IPS DF 6.9 (cell line): Measurements from ENCODE around the gene CDC6.

ENCODE experiments used
- DNase-seq: peaks from one replicate; pipeline ENCODE4 v3.0.0-alpha.2; 2013; ENCODE audit warnings: low read depth, low spot score
- H3K27ac ChIP-seq: one replicate; pipeline ENCODE4 v1.5.1; 2013; ENCODE audit warnings: low read length, control low read depth
- H3K27me3 ChIP-seq: 2 replicates; pipeline ENCODE4 v1.6.1; 2013; ENCODE audit warnings: mild to moderate bottlenecking, low read length; ENCODE audit not compliant: control insufficient read depth, insufficient read depth
- H3K36me3 ChIP-seq: 2 replicates; pipeline ENCODE4 v1.6.1; 2013; ENCODE audit warnings: low read length; ENCODE audit not compliant: control insufficient read depth, insufficient read depth
- H3K4me1 ChIP-seq: 2 replicates; pipeline ENCODE4 v1.6.1; 2013; ENCODE audit warnings: low read length; ENCODE audit not compliant: control insufficient read depth, insufficient read depth
- H3K4me3 ChIP-seq: 2 replicates; pipeline ENCODE4 v1.5.1; 2013; ENCODE audit warnings: mild to moderate bottlenecking, low read length
- H3K9me3 ChIP-seq: 2 replicates; pipeline ENCODE4 v1.6.1; 2013; ENCODE audit warnings: low read length, inconsistent platforms; ENCODE audit not compliant: control insufficient read depth, insufficient read depth
- WGBS: extraction: QIAGEN DNeasy Blood & Tissue Kit; methylation state at CpG from one replicate; pipeline ENCODE4 v1.1.7; 2013; ENCODE audit warnings: mixed read lengths, missing lambda C conversion rate; ENCODE audit not compliant: insufficient read length, insufficient coverage; 5-methylcytosine and 5-hydroxymethylcytosine counted together

The CDC6 gene

DNA sequence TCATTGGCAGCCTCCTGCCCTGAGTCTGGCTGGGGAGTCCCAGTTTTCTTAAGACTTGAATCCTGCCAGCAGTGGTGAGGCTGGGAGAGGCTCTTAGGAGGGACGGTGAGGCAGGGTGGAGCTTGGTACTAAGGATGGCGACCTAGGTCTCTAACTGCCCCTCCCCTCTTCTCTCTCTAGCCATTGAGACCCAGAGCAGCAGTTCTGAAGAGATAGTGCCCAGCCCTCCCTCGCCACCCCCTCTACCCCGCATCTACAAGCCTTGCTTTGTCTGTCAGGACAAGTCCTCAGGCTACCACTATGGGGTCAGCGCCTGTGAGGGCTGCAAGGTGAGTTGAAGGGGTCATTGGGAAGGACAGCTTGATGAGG is 60.4 kb downstream of the CDC6 start:
- H3K36me3 ChIP-seq = peaks cover 3% of the 10 kb centered on the region; the same call in 1 of the 2 replicates
- peaks cover 40% of the 10 kb centered on the region for H3K4me1 ChIP-seq
- no CpG with 5 or more reads among the region's 5 CpGs for WGBS
- no peaks in the 10 kb centered on the region for H3K9me3 ChIP-seq
- no peak for DNase-seq
- no peak overlapping the region for H3K4me3 ChIP-seq
- H3K27ac ChIP-seq = no peak overlapping the region
- peaks cover 13% of the 10 kb centered on the region for H3K27me3 ChIP-seq

DNA sequence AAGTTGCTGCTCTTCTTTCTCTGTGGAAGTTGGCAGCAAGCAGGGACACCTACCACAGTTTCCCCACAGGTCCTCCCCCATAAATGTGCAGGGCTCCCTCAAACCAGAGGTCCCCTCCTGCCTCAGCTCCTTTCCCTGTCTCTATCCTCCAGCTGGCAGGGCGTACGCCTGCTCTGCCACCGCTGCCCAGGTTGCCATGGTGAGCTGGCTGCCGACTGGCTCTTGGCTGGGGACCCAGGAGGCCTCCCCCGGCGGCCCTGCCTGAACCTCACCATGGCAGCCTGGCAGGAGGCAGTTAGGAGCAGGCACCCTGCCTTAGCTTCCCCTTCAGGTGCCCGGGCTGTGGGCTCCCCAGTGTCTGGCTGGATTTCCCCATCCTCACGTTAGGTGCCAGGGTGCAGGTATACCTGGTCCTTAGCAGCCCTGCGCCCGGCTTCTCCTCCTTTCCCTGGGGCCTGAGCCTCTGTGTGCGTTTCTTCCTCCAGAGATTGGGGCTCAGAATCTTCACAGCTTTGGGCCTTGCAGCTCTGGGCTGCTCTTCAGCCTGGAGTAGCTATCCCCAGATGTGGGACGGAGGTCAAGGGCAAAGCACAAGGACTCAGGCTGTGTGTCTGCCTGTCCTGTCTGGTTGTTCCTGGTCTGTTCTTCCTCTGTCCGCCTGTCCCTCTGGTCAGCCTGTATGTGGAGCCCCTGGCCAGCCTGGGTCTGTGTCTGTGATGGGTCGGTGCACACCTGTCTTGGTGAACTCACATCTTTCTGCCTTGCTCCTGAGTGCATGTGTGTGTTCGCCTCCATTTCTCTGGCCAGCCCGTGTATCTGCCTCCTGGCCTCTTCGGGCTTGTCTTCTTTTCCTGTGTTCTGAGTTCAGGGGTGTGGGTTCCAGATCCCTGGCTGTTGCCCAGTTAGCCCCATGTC is 61.1 kb downstream of the CDC6 start:
- Histone ChIP-seq H3K4me1 (peaks cover 35% of the 10 kb centered on the region), H3K36me3 (peaks cover 3% of the 10 kb centered on the region; the same call in 1 of the 2 replicates)

DNA sequence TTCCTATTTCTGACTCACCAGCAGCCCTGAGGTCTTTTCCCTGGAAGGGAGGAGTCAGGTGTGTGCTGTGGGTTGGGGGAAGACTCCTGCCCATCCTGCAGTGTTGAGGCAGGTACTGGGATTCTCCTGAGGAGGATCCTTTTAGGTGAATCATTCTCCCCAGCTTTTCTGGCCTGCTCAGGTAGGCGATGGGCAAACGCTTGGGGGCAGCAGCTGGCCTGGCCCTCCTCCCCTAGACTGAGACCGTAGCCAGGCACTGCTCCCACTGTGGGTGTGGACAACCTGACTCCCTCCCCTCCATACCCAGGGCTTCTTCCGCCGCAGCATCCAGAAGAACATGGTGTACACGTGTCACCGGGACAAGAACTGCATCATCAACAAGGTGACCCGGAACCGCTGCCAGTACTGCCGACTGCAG is 61.8 kb downstream of the CDC6 start:
- peaks cover 32% of the 10 kb centered on the region for H3K4me1 ChIP-seq
- H3K27ac ChIP-seq = no peak overlapping the region
- no peak overlapping the region for H3K4me3 ChIP-seq
- WGBS = no CpG with 5 or more reads among the region's 10 CpGs
- H3K36me3 ChIP-seq = peaks cover 3% of the 10 kb centered on the region; the same call in 1 of the 2 replicates
- peaks cover 3% of the 10 kb centered on the region for H3K27me3 ChIP-seq
- no peak for DNase-seq
- H3K9me3 ChIP-seq = no peaks in the 10 kb centered on the region

More for the DNA sequence above, 61.1 kb downstream of the CDC6 start:
- no CpG with 5 or more reads among the region's 17 CpGs for WGBS
- no peak overlapping the region for H3K27ac ChIP-seq
- no peak overlapping the region for H3K4me3 ChIP-seq
- DNase-seq = no peak
- H3K27me3 ChIP-seq = peaks cover 6% of the 10 kb centered on the region
- no peaks in the 10 kb centered on the region for H3K9me3 ChIP-seq

DNA sequence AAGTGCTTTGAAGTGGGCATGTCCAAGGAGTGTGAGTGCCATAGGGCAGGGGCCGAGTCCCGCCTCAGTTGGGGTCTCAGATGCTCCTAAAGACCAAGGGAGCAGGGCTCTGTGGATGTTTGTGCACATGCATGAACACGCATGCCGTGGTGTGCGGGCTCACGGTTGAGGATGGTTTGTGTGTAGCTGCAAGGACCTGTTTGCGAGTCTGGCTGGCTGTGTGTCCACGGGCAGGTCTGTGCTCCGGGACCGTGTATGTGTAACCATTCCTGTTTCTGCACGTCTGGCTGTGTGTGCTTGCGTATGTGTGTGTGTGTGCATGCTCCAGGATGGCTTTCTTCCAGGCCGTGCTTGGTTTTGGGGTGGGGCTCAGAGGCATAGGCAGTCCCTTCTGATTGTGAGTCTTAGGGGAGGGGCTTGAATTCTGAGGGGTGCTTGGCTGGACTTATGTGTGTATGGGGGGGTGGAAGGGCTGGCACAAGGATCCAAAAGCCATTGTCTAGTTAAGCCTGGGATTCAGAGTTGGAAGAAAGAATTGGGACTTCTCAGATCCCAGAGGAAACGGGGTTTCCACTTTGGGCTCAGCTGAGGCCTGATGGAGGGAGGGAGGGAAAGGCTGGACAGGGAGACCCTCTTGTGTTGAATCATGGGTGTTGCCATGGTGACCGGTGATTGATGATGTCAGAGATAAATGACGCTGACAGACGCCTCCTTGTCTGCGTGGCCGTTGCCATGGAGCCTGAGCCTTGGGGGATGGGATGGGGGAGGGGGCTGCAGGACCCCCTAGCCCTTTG is 62.4 kb downstream of the CDC6 start:
- Histone ChIP-seq H3K36me3 (peaks cover 3% of the 10 kb centered on the region; the same call in 1 of the 2 replicates), H3K9me3 (no peaks in the 10 kb centered on the region), H3K4me3 (no peak overlapping the region), H3K27ac (no peak overlapping the region), H3K4me1 (peaks cover 28% of the 10 kb centered on the region), H3K27me3 (peaks cover 3% of the 10 kb centered on the region)
- WGBS = no CpG with 5 or more reads among the region's 19 CpGs
- DNase-seq = no peak

DNA sequence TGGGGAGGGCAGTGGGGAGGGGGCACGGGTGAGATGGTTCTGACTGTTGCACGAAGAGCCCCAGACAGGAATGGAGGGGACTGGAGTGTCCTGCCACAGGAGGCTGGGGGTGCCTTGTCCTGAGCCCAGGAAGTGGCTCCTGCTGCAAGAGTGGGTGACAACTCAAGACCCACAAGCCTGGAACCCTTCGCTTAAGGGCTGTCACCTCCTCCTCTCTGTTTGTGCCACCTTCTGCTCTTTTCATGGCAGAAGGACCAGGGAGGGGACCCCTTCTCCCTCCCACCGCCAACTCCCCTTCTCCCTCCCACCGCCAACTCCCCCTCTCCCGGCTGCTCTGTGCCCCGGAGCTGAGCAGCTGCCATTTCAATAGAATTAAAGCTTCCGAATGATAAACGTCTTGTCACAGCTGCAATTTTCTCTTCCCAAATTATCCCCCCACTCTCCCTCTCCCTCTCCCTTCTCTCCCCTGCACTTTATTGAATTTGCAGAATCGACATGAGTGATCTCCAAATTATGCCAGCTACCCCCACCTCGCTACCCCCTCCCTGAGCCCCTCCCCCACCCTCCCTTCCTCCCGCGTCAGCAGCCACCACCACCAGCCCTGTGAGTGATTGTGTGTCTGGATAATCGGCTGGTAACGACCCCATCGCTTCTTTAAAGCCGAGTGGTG is 63.1 kb downstream of the CDC6 start:
- DNase-seq = no peak
- Histone ChIP-seq H3K27ac (no peak overlapping the region), H3K36me3 (peaks cover 7% of the 10 kb centered on the region; the same call in 1 of the 2 replicates), H3K4me1 (peaks cover 30% of the 10 kb centered on the region), H3K9me3 (no peaks in the 10 kb centered on the region), H3K27me3 (peaks cover 3% of the 10 kb centered on the region), H3K4me3 (no peak overlapping the region)
- WGBS = 100% methylated on average over 2 of the region's 17 CpGs

DNA sequence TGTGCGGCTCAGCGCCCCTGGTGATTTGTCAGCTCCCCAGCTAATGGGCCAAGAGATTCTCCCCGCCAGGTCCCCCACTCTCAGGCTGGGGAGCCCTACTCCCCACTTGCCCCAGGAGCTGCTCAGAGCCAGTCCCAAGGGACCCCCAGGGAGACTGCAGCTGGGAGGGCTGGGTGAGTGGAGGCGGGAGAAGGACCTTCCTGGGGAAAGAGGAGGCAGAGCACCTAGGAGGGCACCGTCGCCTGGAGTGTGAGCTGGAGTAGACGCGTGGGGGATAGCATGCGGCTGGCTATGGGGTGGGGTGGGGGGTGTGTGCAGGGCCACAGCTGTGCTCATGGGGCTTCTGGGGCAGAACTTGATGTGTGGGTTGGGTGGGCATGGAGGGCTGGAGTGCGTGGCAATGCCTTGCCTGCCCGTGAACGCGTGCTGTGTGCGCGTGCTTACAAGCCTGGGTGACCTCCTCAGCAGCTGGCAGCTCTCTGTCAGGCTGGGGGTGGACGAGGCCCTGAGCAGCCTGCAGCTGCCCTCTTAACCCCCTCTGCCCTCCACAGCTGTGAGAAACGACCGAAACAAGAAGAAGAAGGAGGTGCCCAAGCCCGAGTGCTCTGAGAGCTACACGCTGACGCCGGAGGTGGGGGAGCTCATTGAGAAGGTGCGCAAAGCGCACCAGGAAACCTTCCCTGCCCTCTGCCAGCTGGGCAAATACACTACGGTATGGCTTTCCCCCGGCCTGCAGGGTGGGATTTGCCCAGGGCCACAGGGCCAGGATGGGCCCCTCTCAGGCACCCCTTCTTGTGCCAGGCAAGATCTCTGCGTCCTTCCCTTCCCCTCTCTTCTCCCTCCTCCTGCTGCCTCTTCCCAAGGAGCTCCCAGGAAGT is 63.9 kb downstream of the CDC6 start:
- H3K4me1 ChIP-seq = peaks cover 28% of the 10 kb centered on the region
- H3K36me3 ChIP-seq = peaks cover 7% of the 10 kb centered on the region; the same call in 1 of the 2 replicates
- H3K9me3 ChIP-seq = no peaks in the 10 kb centered on the region
- H3K4me3 ChIP-seq = no peak overlapping the region
- WGBS = no CpG with 5 or more reads among the region's 27 CpGs
- H3K27me3 ChIP-seq = peaks cover 3% of the 10 kb centered on the region
- no peak for DNase-seq
- no peak overlapping the region for H3K27ac ChIP-seq

DNA sequence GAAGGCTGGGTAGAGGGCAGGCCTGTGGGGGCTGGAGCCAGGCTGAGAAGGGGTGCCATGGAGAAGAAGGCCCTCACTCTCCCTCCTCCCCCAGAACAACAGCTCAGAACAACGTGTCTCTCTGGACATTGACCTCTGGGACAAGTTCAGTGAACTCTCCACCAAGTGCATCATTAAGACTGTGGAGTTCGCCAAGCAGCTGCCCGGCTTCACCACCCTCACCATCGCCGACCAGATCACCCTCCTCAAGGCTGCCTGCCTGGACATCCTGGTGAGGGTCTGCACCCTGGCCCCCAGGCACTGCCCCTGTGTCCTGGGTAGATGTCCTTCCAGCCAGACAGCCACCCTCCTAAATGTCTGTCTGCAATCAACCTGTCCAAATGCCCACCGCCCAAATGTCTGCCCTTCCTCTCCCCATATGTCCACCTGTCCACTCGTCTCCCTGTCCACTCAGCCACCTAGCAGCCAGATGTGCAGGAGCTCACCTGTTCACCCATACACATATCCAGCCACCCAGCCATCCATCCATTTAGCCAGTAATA is 64.6 kb downstream of the CDC6 start:
- Histone ChIP-seq H3K27me3 (peaks cover 3% of the 10 kb centered on the region), H3K9me3 (no peaks in the 10 kb centered on the region), H3K36me3 (peaks cover 7% of the 10 kb centered on the region; the same call in 1 of the 2 replicates), H3K4me3 (no peak overlapping the region), H3K27ac (no peak overlapping the region), H3K4me1 (peaks cover 21% of the 10 kb centered on the region)
- WGBS = no CpG with 5 or more reads among the region's 7 CpGs
- DNase-seq = no peak

DNA sequence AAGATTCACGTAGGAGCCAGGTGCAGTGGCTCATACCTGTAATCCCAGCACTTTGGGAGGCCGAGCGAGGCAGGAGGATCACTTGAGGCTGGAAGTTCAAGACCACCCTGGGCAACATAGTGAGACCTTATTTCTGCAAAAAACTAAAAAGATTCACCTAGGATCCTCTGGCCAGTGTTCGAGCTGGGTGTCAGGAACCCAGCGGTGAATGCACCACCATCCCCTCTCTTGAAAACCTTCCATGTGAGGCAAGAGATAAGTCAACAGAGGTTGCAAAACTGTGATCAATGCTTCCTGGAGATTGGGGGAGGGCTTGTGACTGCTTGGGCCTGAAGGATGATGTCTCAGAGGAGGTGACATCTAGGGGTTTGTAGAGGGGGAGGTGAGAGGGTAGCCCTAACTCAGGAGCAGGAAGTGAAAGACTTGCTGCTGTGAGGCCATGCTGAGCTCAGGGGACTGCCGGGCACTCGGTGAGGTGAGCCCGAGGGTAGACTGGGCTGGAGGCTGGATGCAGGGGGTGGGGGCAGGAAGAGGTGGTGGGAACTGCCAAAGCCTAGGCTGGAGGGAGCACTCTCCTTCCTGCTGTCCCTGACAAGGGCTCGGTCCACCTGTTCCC is 65.2 kb downstream of the CDC6 start:
- no peak overlapping the region for H3K27ac ChIP-seq
- no peak overlapping the region for H3K4me3 ChIP-seq
- no peaks in the 10 kb centered on the region for H3K9me3 ChIP-seq
- DNase-seq = no peak
- H3K36me3 ChIP-seq = peaks cover 7% of the 10 kb centered on the region; the same call in 1 of the 2 replicates
- WGBS = no CpG with 5 or more reads among the region's 9 CpGs
- H3K27me3 ChIP-seq = peaks cover 3% of the 10 kb centered on the region
- H3K4me1 ChIP-seq = peaks cover 19% of the 10 kb centered on the region
